GM19468 (cell line): ENCODE results near the gene SUGCT.
"Not testable (repeated sequence)": the region's sequence is repeated elsewhere in the genome, so short reads cannot be mapped to it uniquely, and the experiment has no call there.

ENCODE experiments used
- ATAC-seq: cut with Tn5 transposase; IDR thresholded peaks from one replicate; pipeline ENCODE4 v1.9.1; 2021; ENCODE audit warnings: mild to moderate bottlenecking, moderate library complexity, moderate number of reproducible peaks; ENCODE audit not compliant: unreplicated experiment; ENCODE audit errors: extremely low read depth

The SUGCT gene

DNA sequence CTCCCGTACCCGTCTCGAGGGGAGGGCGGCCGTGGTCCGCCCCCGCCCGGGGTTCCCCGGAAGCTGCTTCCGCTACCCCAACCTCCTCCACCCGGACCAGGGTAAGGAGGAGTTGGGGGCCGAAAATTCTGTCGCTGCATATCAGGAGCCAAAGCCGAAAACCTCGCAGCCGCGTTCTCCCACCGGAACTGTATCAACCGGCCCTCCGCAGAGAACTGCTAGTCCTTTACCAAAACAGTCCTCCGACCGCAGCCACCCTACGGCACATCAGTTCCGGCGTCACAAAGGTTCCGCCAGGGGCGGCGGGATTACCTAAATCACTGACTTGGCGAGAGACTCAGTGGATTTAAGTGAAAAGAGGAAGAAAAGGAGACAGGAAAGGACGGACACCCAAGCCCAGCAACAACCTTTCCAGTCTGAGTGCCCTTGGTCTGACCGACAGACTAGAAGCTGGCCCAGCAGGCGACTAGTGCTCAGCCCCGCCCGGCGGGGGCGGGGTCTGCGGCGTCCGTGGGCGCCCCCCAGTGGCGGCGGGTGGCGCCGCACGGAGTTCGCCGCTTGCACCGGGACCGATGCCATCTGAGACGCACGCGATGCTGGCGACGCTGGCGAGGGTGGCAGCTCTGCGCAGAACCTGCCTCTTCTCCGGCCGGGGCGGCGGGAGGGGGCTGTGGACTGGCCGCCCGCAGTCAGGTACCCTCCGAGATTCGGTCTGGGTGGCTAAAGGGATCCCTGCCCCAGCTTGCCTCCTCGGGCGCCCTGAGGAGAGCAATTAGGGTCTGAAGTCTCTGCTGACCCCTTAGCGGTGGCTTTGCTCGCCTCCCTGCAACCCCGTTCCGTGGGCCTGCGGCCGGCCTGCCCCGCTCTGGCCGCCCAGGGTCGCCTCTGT lies at the start of gene SUGCT, which contains the start of gene MPLKIP:
TSS of gene SUGCT (plus strand) at position 578 of the 889 bp plus-strand sequence.
TSS of gene MPLKIP (minus strand) at position 195 of the 889 bp plus-strand sequence. CDS start at position 140, 55 bp downstream.
- ATAC-seq: peak; percentile 79

- ATAC-seq: no peak
Measured at GRCh38 chr7:40092182-40092581, 42.6 kb upstream of the SUGCT start.

GRCh38 chr7:40093631-40094350 lies 41.0 kb upstream of the SUGCT start:
- ATAC-seq: no peak

DNA sequence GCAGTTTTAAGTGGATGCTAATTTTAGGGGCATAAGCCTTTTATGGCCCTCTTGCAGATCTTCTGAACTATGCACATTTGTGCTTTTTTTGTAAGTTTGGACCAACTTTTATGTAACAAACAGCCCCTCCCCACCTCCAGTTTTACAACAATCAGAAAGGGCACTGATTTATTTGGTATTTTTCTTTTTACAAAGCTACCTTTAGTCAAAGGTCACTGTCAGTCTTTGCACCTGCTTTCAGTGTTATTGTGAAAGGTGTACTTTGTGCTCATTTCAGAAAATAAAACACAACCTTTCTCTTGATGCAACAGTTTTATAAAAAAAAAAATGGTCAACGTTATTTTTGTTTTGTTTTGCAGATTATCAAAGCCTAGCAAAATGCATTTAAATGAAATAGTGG lies 39.6 kb upstream of the SUGCT start:
- no peak for ATAC-seq

- ATAC-seq: no peak
Measured at GRCh38 chr7:40095695-40096327, 39.0 kb upstream of the SUGCT start.

DNA sequence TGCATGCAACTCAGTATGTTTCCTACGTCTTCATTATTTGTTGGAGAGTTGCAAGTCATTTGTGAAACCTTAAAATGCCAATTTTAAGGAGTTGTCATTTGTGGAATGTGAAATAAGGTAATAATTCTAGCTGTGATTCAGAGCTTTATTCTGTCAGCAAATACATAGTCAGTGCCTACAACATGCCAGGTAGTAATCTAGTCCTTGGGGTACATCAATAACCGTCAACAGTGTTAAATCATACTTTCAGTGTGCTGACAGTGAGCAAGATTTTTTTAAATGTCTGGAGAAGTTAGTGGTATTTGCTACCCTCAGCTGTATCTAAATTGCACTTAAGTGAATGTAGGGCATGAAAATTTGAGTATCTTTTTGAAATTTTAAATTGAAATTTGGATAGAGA lies 37.1 kb upstream of the SUGCT start:
- ATAC-seq: no peak

DNA sequence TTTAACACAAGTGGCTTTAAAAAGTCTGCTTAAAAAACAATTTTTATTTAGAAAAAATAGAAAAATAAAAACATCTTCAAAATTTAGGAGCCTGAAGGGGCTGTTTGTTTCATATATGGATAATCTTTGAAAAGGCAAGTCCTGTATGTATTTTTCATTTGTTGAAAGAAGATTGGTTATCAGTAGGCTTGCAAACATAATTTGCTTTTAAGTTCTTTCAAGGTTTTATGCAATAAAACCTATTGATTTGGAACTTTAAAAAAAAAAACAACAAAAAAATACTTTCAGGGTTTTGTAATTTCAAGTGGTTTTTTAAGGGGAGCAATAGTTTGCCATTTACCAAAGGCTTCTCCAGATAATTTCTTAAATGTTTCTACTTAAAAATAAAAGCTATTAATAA lies 36.0 kb upstream of the SUGCT start:
- ATAC-seq: no peak

GRCh38 chr7:40099837-40100236 lies 35.0 kb upstream of the SUGCT start:
- no peak for ATAC-seq

GRCh38 chr7:40101201-40101600 lies 33.6 kb upstream of the SUGCT start:
- ATAC-seq: no peak

DNA sequence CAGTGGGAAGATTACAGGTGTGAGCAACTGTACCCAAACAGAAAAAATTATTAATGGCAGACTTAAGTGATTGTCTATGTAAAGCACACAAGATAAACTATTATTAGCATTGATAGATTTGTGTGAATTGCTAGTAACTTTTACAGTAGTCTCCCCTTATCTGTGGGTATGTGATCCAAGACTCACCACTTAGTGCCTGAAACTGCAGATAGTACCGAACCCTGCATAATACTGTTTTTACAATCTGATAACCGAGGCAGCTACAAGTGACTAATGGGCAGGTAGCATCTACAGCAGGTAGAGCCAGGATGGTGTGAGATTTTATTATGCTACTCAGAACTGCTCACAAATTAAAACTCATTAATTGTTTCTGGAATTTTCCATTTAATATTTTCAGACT lies 31.9 kb upstream of the SUGCT start:
- ATAC-seq: no peak

DNA sequence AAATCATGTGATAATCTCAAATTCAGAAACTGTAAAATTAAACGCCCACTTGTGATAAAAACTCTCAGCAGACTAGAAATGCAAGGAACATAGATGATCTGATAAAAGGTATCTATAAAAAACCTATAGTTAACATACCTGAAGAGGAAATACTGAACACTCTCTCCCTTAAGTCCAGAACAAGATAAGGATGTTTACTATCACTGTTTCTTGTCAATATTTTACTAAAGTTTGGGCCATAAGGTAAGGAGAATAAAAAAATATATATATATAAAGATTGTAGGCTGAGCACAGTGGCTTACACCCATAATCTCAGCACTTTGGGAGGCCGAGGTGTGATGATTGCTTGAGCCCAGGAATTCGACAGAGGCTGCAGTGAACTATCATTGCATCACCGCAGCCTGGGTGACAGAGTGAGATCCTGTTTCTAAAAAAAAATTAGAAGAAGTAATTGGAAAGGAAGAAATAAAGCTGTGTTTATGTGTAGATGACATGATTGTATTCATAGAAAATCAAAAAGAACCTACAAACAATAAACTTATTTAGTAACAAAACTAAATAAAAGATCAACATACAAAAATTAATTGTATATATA lies 28.8 kb upstream of the SUGCT start:
- no peak for ATAC-seq

- no peak for ATAC-seq
Measured at GRCh38 chr7:40115936-40116335, 18.9 kb upstream of the SUGCT start.

- ATAC-seq: not testable (repeated sequence)
Measured at GRCh38 chr7:40117199-40117598, 17.6 kb upstream of the SUGCT start.

DNA sequence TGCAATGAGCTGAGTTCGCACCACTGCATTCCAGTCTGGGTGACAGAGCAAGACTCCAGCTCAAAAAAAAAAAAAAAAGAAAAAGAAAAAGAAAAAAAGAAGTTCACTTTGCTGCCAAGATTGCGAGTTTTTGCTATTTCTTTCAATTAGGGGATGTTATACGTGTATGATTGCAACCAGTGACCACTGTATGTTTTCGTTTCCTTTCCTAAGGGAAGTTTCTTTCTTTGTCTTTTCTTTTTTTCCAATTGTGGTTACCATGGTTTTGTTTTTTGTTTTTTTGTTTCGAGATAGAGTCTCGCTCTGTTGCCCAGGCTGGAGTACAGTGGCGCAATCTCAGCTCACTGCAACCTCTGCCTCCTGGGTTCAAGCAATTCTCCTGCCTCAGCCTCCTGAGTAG lies 16.6 kb upstream of the SUGCT start:
- not testable (repeated sequence) for ATAC-seq

- ATAC-seq: no peak
Measured at GRCh38 chr7:40120020-40120419, 14.8 kb upstream of the SUGCT start.

GRCh38 chr7:40122100-40122939 lies 12.5 kb upstream of the SUGCT start:
- ATAC-seq: not testable (repeated sequence)

GRCh38 chr7:40122940-40123254 lies 11.9 kb upstream of the SUGCT start:
- no peak for ATAC-seq

- ATAC-seq: no peak
Measured at GRCh38 chr7:40133561-40134427, 1.0 kb upstream of the SUGCT start.

DNA sequence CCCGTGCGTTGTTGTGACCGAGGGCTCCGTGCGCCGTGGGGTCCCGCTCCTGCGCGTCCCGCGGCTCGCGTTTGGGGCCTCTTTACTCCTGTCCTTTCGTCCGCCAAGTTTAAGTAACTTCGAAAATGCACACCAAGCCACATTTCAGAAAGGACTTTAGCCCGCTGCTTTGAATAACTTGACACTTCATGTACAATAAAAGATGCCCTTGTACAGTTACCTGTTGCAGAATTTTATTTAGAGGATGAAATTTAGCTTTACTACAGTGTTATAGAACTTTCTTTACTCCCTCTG lies 459 bp downstream of the SUGCT start:
- no peak for ATAC-seq
